ACC112 (cell line): Measurements from ENCODE around the gene CAMKMT.
"Not testable (repeated sequence)": the region's sequence is repeated elsewhere in the genome, so short reads cannot be mapped to it uniquely, and the experiment has no call there.

Source experiments
- H2AFZ ChIP-seq: fragments of 200-600 bp; sonication (generic); one replicate; pipeline ENCODE4 v1.6.0; 2017; ENCODE audit warnings: antibody characterized with exemption, low read length; ENCODE audit not compliant: unreplicated experiment
- H3K27ac ChIP-seq: fragments of 200-600 bp; sonication (generic); 2 replicates; pipeline ENCODE4 v1.5.1; 2014; ENCODE audit warnings: low read depth, mild to moderate bottlenecking, antibody characterized with exemption, low read length, moderate library complexity
- H3K27me3 ChIP-seq: fragments of 200-600 bp; sonication (generic); 2 replicates; pipeline ENCODE4 v1.6.1; 2014; ENCODE audit warnings: mild to moderate bottlenecking, antibody characterized with exemption, low read length, moderate library complexity, mixed read lengths; ENCODE audit not compliant: insufficient read depth
- H3K36me3 ChIP-seq: fragments of 200-600 bp; sonication (generic); 2 replicates; pipeline ENCODE4 v1.6.1; 2016; ENCODE audit warnings: mild to moderate bottlenecking, antibody characterized with exemption, low read length, moderate library complexity, mixed read lengths; ENCODE audit not compliant: insufficient read depth
- H3K4me1 ChIP-seq: fragments of 200-600 bp; sonication (generic); one replicate; pipeline ENCODE4 v1.6.1; 2016; ENCODE audit warnings: low read length, mixed read lengths; ENCODE audit not compliant: insufficient read depth, unreplicated experiment, control insufficient read depth
- H3K4me3 ChIP-seq: fragments of 200-600 bp; sonication (generic); 2 replicates; pipeline ENCODE4 v1.5.1; 2014; ENCODE audit warnings: mild to moderate bottlenecking, low read depth, low read length
- H3K79me2 ChIP-seq: fragments of 200-600 bp; sonication (generic); one replicate; pipeline ENCODE4 v1.6.0; 2016; ENCODE audit warnings: low read length; ENCODE audit not compliant: control insufficient read depth, unreplicated experiment, insufficient read depth

The CAMKMT gene

DNA sequence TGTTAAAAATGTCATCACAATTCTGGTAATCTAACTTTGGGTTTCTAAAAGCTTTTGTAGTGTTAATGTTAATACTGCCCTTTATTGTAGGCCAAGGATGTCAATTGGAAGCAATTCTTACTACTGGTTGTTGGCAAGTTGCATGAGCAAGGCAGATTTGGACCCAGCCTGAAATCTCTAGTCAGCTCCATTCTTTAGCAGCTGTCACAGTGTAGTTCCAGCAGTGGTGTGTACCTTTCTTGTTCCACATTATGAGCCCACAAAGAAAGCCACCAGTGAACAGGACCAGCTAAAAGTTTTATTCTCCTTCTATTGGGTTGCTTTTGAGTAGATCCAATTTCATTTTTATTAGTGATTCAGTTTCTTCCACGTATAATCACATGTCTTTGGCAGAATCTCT, 133.8 kb downstream of the CAMKMT start:
- no peaks in the 10 kb centered on the region for H3K27me3 ChIP-seq
- H3K4me1 ChIP-seq: no peaks in the 10 kb centered on the region
- H2AFZ ChIP-seq: no peak overlapping the region
- no peaks in the 10 kb centered on the region for H3K36me3 ChIP-seq
- no peak overlapping the region for H3K4me3 ChIP-seq
- no peak overlapping the region for H3K27ac ChIP-seq
- no peaks in the 10 kb centered on the region for H3K79me2 ChIP-seq

DNA sequence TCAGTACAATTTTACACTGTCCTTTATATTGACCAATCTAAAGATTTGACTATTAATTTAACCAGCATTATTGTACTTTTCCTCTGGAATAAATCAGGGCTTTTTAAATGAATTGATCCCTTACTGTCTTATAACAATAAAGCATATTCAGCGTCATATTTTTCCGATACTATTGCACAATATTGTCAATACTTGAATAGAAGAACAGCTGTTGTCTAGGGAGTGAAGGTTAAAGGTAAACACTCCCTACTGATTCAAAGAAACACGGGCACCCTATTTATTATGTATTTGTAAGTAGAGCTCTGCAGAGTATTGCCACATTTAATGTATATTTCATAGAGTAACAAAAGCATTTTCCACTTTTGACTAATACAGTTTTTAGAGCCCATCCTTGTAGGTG, 134.4 kb downstream of the CAMKMT start:
- no peak overlapping the region for H2AFZ ChIP-seq
- no peaks in the 10 kb centered on the region for H3K4me1 ChIP-seq
- H3K27ac ChIP-seq: no peak overlapping the region
- no peaks in the 10 kb centered on the region for H3K79me2 ChIP-seq
- no peaks in the 10 kb centered on the region for H3K27me3 ChIP-seq
- H3K36me3 ChIP-seq: no peaks in the 10 kb centered on the region
- H3K4me3 ChIP-seq: no peak overlapping the region

DNA sequence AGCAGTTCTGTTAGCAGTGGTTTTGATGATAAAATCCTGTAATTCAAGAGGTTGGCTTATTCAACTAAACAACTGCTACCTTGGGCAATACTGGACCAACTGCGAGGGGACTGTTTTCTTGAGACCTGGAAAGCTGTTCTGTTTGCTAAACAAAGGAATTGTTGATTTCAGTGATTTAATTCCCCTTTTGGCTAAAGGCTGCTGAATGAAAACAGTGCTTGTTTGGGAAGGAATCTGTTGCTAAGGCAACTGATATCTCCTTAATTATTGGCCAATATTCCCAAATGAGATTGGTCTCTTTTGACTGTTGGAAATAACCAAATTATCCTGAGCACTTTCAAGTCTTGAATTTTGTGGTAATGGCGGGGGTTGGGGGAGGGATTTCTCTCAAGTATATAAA, 136.8 kb downstream of the CAMKMT start:
- Histone ChIP-seq H3K79me2 (no peaks in the 10 kb centered on the region), H2AFZ (no peak overlapping the region), H3K4me3 (no peak overlapping the region), H3K27ac (no peak overlapping the region), H3K27me3 (no peaks in the 10 kb centered on the region), H3K4me1 (no peaks in the 10 kb centered on the region), H3K36me3 (no peaks in the 10 kb centered on the region)

DNA sequence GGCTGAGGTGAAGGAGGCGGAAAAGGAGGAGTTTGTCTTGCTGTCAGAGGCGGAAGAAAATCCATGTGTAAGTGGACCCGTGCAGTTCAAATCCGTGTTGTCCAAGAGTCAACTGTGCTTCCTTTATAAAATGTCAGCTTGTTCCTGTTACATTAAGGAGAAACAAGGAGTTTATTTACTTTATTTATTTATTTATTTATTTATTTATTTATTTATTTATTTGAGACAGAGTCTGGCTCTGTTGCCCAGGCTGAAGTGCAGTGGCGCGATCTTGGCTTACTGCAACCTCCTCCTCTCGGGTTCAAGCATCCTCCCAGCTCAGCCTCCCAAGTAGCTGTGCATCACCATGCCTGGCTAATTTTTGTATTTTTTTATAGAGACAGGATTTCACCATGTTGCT, 143.9 kb downstream of the CAMKMT start:
- not testable (repeated sequence) for H3K4me3 ChIP-seq, H3K36me3 ChIP-seq, H2AFZ ChIP-seq, H3K27me3 ChIP-seq, H3K27ac ChIP-seq, H3K4me1 ChIP-seq, H3K79me2 ChIP-seq

DNA sequence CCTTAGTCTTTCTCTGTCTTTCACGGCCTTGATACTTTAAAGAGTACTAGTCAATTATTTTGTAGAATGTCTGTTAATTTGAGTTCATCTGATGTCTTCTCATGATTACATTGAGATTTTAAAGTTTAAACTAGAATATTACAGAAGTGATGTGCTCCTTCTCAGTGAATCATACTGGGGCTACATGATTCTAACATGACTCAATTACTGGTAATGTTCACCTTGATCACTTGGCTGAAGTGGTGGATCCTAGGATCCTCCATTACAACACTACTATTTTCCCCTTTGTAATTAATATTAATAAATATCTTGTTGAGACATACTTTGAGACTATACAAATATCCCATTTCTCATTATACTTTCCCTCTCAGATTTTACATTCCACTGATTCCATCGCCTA, 148.5 kb downstream of the CAMKMT start:
- Histone ChIP-seq H3K4me3 (no peak overlapping the region), H3K79me2 (no peaks in the 10 kb centered on the region), H3K27ac (no peak overlapping the region), H3K36me3 (no peaks in the 10 kb centered on the region), H3K27me3 (no peaks in the 10 kb centered on the region), H3K4me1 (peaks cover 5% of the 10 kb centered on the region), H2AFZ (no peak overlapping the region)

DNA sequence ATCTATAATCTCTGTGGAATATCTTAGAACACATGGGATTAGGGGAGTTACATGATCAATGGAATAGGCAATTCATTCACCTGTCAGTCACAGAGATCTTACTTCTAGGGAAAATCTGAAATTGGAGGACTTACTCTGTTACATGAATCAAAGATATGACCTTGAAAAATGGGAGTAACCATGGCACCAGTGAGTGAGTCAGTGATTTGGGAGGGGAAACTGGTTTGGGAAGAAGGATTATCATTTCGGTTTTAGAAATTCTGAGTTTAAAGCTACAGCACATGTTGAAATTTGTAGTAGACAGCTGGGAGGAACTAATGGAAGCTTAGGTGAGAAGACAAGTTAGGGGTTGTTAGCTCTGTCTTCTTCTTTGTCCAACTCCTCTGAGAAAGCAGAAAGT, 153.7 kb downstream of the CAMKMT start:
- Histone ChIP-seq H3K79me2 (no peaks in the 10 kb centered on the region), H3K4me3 (no peak overlapping the region), H3K27ac (no peak overlapping the region), H3K27me3 (no peaks in the 10 kb centered on the region), H3K4me1 (peaks cover 6% of the 10 kb centered on the region), H3K36me3 (no peaks in the 10 kb centered on the region), H2AFZ (no peak overlapping the region)

DNA sequence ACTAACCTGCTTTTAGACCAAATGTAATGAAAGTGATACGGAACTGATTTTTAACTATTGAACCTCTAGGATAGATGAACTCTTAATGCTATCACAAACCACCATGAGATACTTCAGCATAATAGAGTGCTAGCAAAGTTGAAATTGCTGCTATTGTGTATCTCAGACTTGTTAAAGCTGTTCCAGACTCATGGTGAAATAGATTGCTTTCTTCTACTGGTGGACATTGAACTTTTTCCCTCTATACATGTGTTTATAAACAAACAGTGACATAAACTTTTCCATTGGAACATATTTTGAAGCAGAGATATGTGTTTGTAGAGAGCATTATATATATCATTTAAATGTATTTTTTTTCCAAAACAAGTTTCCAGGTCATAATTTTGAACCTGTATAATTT, 157.3 kb downstream of the CAMKMT start:
- Histone ChIP-seq H3K36me3 (no peaks in the 10 kb centered on the region), H3K4me1 (peaks cover 6% of the 10 kb centered on the region), H3K27me3 (no peaks in the 10 kb centered on the region), H3K27ac (no peak overlapping the region), H2AFZ (no peak overlapping the region), H3K79me2 (no peaks in the 10 kb centered on the region), H3K4me3 (no peak overlapping the region)

DNA sequence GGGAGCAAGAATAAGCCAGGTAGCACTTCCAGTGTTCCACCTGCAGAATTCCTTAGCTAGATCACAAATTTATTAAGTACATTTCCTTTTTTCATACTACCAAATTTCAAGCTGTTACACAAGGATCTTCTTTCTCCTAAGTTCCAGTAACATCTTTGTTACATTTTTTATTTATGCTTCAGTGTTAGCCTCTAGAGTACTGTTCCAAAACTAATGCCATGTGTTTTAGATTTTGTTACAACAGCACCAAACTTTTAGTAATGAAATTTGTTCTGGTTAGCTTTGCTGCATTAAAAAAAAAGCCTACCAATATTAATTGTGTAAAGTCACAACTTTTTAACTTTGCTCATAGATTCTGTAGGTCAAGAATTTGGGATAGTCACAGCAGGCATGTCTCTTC, 161.1 kb downstream of the CAMKMT start:
- Histone ChIP-seq H2AFZ (no peak overlapping the region), H3K36me3 (no peaks in the 10 kb centered on the region), H3K27me3 (no peaks in the 10 kb centered on the region), H3K4me1 (peaks cover 2% of the 10 kb centered on the region), H3K27ac (no peak overlapping the region), H3K79me2 (no peaks in the 10 kb centered on the region), H3K4me3 (no peak overlapping the region)

DNA sequence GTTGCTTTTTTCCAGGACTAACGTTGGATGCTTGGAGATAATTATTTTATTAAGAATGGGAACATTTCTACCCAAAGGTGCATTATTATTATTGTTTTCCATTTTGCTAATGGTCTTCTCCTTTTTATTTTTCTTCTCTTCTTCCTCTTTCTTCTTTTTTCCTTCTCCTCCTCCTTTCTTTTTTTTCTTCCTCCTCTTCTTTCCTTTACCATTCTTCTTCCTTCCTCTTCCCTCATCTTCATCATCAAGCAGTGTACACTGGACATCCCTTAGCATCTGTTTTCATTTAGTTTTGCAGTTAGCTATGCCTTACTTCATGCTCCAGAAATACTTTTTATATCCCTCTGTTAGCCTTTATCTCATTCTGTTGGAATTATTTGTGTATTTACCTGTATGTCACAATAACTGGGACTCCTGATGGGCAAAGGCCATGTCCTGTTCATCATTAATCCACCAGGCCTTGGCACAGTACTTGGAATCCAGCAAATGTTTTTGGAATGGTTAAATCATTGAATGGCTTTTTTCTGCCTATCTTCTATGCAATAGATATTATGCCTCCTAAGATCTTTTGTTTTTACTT, 162.7 kb downstream of the CAMKMT start:
- Histone ChIP-seq H3K79me2 (no peaks in the 10 kb centered on the region), H3K27me3 (no peaks in the 10 kb centered on the region), H2AFZ (no peak overlapping the region), H3K27ac (no peak overlapping the region), H3K4me1 (peaks cover 13% of the 10 kb centered on the region), H3K36me3 (no peaks in the 10 kb centered on the region), H3K4me3 (no peak overlapping the region)

DNA sequence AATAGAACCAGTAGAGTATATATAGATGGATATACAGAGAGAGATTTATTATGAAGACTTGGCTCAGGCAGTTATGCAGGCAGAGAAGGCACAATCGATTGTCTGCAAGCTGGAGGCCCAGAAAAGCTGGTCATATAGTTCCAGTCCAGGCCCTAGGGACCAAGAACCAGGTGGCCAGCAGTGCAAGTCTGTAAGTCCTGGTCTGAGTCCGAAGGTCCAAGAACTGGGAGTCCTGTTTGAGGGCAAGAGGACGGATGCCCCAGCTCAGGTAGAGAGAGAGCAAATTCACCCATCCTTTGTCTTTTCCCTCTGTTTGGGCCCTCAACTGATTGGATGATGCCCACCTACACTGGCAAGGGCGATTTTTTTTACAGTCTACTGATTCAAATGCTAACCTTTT, 164.6 kb downstream of the CAMKMT start:
- Histone ChIP-seq H3K27ac (no peak overlapping the region), H3K36me3 (no peaks in the 10 kb centered on the region), H3K79me2 (no peaks in the 10 kb centered on the region), H3K27me3 (no peaks in the 10 kb centered on the region), H3K4me3 (no peak overlapping the region), H2AFZ (no peak overlapping the region), H3K4me1 (peaks cover 22% of the 10 kb centered on the region)

DNA sequence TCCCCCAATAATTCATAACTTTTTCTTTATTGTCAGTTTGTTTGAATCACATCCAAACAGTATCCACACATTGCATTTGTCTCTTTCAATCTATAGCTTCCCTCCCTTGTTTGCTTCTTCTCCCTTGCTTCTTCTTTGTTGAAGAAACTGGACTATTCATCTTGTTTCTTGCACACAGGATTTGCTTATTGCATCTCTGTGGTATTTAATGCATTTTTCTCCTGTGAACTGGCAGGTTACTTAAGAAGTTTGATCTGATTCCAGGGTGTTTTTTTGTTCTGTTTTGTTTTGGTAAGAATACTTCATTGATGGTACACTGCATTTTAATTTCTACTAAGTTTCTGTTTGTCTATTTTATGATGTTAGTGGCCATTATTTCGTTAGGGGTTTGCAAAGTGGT, 166.8 kb downstream of the CAMKMT start:
- H3K27me3 ChIP-seq: no peaks in the 10 kb centered on the region
- H3K79me2 ChIP-seq: no peaks in the 10 kb centered on the region
- H2AFZ ChIP-seq: peak overlapping the region; percentile 3
- peaks cover 22% of the 10 kb centered on the region for H3K4me1 ChIP-seq
- peak overlapping the region; percentile 50 for H3K27ac ChIP-seq
- H3K36me3 ChIP-seq: no peaks in the 10 kb centered on the region
- H3K4me3 ChIP-seq: peak overlapping the region; percentile 52
